CD14-positive monocyte (primary cell): ENCODE results near the gene GAN. TPM values are rescaled to one million over a fixed set of nuclear protein-coding genes. Genes with fewer than 3 reads are reported as not detected.

Source experiments
- DNase-seq, 3 donors: peaks; one replicate each; pipeline ENCODE4 v3.0.0-alpha.2; 2011 to 2022
- H2AFZ ChIP-seq: 2 replicates; pipeline ENCODE4 v1.6.0; 2012; ENCODE audit warnings: mild to moderate bottlenecking, low read depth, low read length, inconsistent platforms; ENCODE audit not compliant: insufficient read depth, poor library complexity, severe bottlenecking
- H3K27ac ChIP-seq, 2 donors: 1 replicate in 1 of 2; 2 replicates in 1 of 2; pipeline ENCODE4 v1.5.1; 2012 to 2013; ENCODE audit warnings: low read length in 2 of 2, control low read depth in 1 of 2, inconsistent platforms in 1 of 2, low read depth in 1 of 2, mild to moderate bottlenecking in 1 of 2
- H3K27me3 ChIP-seq, 2 donors: one replicate each; pipeline versions ENCODE4 v1.6.0 to v1.6.1; 2011 to 2013; ENCODE audit warnings: low read length in 2 of 2; ENCODE audit not compliant: control insufficient read depth in 2 of 2, insufficient read depth in 2 of 2
- H3K36me3 ChIP-seq, 2 donors: replicated peaks in 1 of 2; 1 replicate in 1 of 2; 2 replicates in 1 of 2; pipeline versions ENCODE4 v1.5.1 to v1.6.1; 2012 to 2013; ENCODE audit warnings: low read length in 2 of 2, control low read depth in 1 of 2, inconsistent platforms in 1 of 2, mild to moderate bottlenecking in 1 of 2; ENCODE audit not compliant: insufficient read depth in 2 of 2, control insufficient read depth in 1 of 2
- H3K4me1 ChIP-seq, 2 donors: 1 replicate in 1 of 2; 2 replicates in 1 of 2; pipeline versions ENCODE4 v1.5.1 to v1.6.1; 2012 to 2013; ENCODE audit warnings: low read length in 2 of 2, control low read depth in 1 of 2, inconsistent platforms in 1 of 2, mild to moderate bottlenecking in 1 of 2, moderate library complexity in 1 of 2; ENCODE audit not compliant: insufficient read depth in 2 of 2, control insufficient read depth in 1 of 2
- H3K4me2 ChIP-seq: replicated peaks from 2 replicates; pipeline ENCODE3; 2012; ENCODE audit warnings: low read length, moderate library complexity, mild to moderate bottlenecking; ENCODE audit not compliant: poor library complexity, severe bottlenecking; ENCODE audit errors: extremely low read depth
- H3K4me3 ChIP-seq, 3 experiments: fragments of 200-600 bp in 1 of 3; sonication (generic) in 1 of 3; replicated peaks in 1 of 3; 1 replicate in 2 of 3; 2 replicates in 1 of 3; pipeline ENCODE4 v1.5.1; 2011 to 2013; ENCODE audit warnings: low read length in 3 of 3, mild to moderate bottlenecking in 3 of 3, control low read depth in 2 of 3, low read depth in 2 of 3, inconsistent platforms in 1 of 3, moderate library complexity in 1 of 3
- H3K79me2 ChIP-seq: 2 replicates; pipeline ENCODE4 v1.6.0; 2012; ENCODE audit warnings: mild to moderate bottlenecking, control low read depth, inconsistent platforms, low read length, moderate library complexity; ENCODE audit not compliant: insufficient read depth
- H3K9ac ChIP-seq: 2 replicates; pipeline ENCODE4 v1.6.0; 2017; ENCODE audit warnings: low read length, mild to moderate bottlenecking; ENCODE audit not compliant: insufficient read depth, poor library complexity, severe bottlenecking
- H3K9me3 ChIP-seq, 2 donors: replicated peaks in 1 of 2; 1 replicate in 1 of 2; 2 replicates in 1 of 2; pipeline versions ENCODE4 v1.5.1 to v1.6.1; 2012 to 2013; ENCODE audit warnings: low read length in 2 of 2, control low read depth in 1 of 2; ENCODE audit not compliant: control insufficient read depth in 1 of 2, insufficient read depth in 1 of 2
- H4K20me1 ChIP-seq: 2 replicates; pipeline ENCODE4 v1.6.0; 2012; ENCODE audit warnings: mild to moderate bottlenecking, low read length, control low read depth, moderate library complexity; ENCODE audit not compliant: insufficient read depth
- H3K27ac Mint-ChIP-seq, 7 donors: one replicate each; pipeline ENCODE4 v1.8.0; 2020; ENCODE audit warnings: mild to moderate bottlenecking in 7 of 7, mixed read lengths in 7 of 7, moderate library complexity in 6 of 7, inconsistent platforms in 2 of 7
- H3K27me3 Mint-ChIP-seq, 3 donors: one replicate each; pipeline ENCODE4 v1.8.0; 2021 to 2022; ENCODE audit warnings: low read depth in 3 of 3, mild to moderate bottlenecking in 3 of 3, mixed read lengths in 3 of 3, moderate library complexity in 3 of 3, inconsistent platforms in 1 of 3
- H3K36me3 Mint-ChIP-seq, 2 donors: one replicate each; pipeline ENCODE4 v1.8.0; 2020; ENCODE audit warnings: mixed read lengths in 2 of 2, inconsistent platforms in 1 of 2, mild to moderate bottlenecking in 1 of 2
- H3K4me1 Mint-ChIP-seq: one replicate; pipeline ENCODE4 v1.8.0; 2020; ENCODE audit warnings: mild to moderate bottlenecking, mixed read lengths
- H3K4me3 Mint-ChIP-seq, 2 donors: one replicate each; pipeline ENCODE4 v1.8.0; 2020; ENCODE audit warnings: mild to moderate bottlenecking in 2 of 2, mixed read lengths in 2 of 2, moderate library complexity in 1 of 2
- H3K9me3 Mint-ChIP-seq, 7 donors: one replicate each; pipeline ENCODE4 v1.8.0; 2020 to 2022; ENCODE audit warnings: mixed read lengths in 7 of 7, mild to moderate bottlenecking in 6 of 7, moderate library complexity in 6 of 7, inconsistent platforms in 2 of 7
- CTCF ChIP-seq: fragments of 200-600 bp; IDR thresholded peaks from one replicate; pipeline ENCODE4 v1.8.0; 2022; ENCODE audit warnings: antibody characterized with exemption, mild to moderate bottlenecking
- WGBS: methylation state at CpG from one replicate; pipeline ENCODE4 v1.1.5; 2013; ENCODE audit warnings: missing lambda C conversion rate; ENCODE audit not compliant: insufficient coverage; 5-methylcytosine and 5-hydroxymethylcytosine counted together
- intact Hi-C, 2 donors: fragments of 100-400 bp; cut with micrococcal nuclease; formaldehyde crosslinking; loops; one replicate each; pipeline versions ENCODE4 v1.15.0 to v1.15.1; 2023
- polyA plus RNA-seq, 3 donors: library from polyadenylated mRNA; depleted of rRNA in 1 of 3; unstranded in 2 of 3; stranded (reverse) in 1 of 3; fragments of 300-500 nt in 2 of 3; fragments of >200 nt in 1 of 3; fragmentation: Illumina TruSeq in 2 of 3; gene quantifications; 1 replicate in 2 of 3; 2 replicates in 1 of 3; pipeline ENCODE4 v1.2.3, GENCODE V29; 2012 to 2021

The GAN gene
- polyA plus RNA-seq, 3 donors = 0.89 to 1.2 (median 1.0) TPM

- no peaks in the 10 kb centered on the region for H3K27me3 ChIP-seq
- Mint-ChIP-seq H3K4me3 (no peak overlapping the region), H3K27me3 (no peaks in the 10 kb centered on the region), H3K9me3 (peaks cover 15 to 31% (median 24%) of the 10 kb centered on the region in 7 donors), H3K36me3 (peaks cover 13 to 14% of the 10 kb centered on the region in 2 donors), H3K27ac (no peak overlapping the region), H3K4me1 (no peaks in the 10 kb centered on the region)
- H3K36me3 ChIP-seq = peaks cover 0 to 18% of the 10 kb centered on the region in 2 donors
- TF ChIP-seq CTCF = no peak
- peaks cover 14 to 20% of the 10 kb centered on the region in 2 donors for H3K9me3 ChIP-seq
- H3K27ac ChIP-seq = no peak overlapping the region
- no peaks in the 10 kb centered on the region for H4K20me1 ChIP-seq
- no peaks in the 10 kb centered on the region for H3K4me1 ChIP-seq
- H2AFZ ChIP-seq = no peak overlapping the region
- no peak overlapping the region for H3K9ac ChIP-seq
- WGBS = no CpG with 5 or more reads among the region's 4 CpGs
- intact Hi-C loops = no loop called here
- H3K4me3 ChIP-seq = no peak overlapping the region
- DNase-seq = no peak
- no peaks in the 10 kb centered on the region for H3K79me2 ChIP-seq
- H3K4me2 ChIP-seq = no peak overlapping the region
Observed at GRCh38 chr16:81350306-81350615, 35.5 kb downstream of the GAN start.

DNA sequence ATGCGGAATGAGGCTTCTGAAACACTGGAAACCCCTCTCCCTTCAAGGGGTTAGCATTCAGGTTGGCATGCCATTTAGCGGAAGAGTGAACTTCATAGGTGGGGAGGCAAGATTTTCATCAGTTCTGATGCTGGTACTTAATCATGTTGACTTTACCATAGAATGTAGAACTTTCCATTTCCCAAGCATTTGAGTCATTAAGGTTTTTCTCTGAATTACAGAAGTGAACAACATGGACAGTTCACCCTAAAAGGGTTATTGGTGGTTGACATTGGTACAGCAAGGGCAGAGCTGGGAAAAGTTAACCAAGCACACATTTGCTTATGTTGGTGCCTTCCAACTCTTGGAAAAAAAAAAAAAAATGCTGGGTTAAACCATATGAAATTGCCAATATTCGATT lies 39.1 kb downstream of the GAN start:
- WGBS = no CpG with 5 or more reads among the region's 3 CpGs

More for the DNA sequence above, 39.1 kb downstream of the GAN start:
- Histone ChIP-seq H2AFZ (no peak overlapping the region), H3K4me1 (no peaks in the 10 kb centered on the region), H3K27me3 (no peaks in the 10 kb centered on the region), H3K4me3 (no peak overlapping the region), H4K20me1 (no peaks in the 10 kb centered on the region), H3K79me2 (no peaks in the 10 kb centered on the region), H3K9ac (no peak overlapping the region), H3K36me3 (peaks cover 0 to 38% of the 10 kb centered on the region in 2 donors), H3K27ac (no peak overlapping the region), H3K4me2 (no peak overlapping the region), H3K9me3 (no peaks in the 10 kb centered on the region)
- Mint-ChIP-seq H3K4me1 (no peaks in the 10 kb centered on the region), H3K27me3 (no peaks in the 10 kb centered on the region), H3K36me3 (peaks cover 19 to 28% of the 10 kb centered on the region in 2 donors), H3K9me3 (peaks cover 0 to 2% (median 0%) of the 10 kb centered on the region in 7 donors), H3K4me3 (no peak overlapping the region), H3K27ac (no peak overlapping the region)
- DNase-seq = no peak
- no peak for TF ChIP-seq CTCF
- intact Hi-C loops = no loop called here
